GM12892 (cell line): Measurements from ENCODE around the gene TBATA.

Experiments used
- POLR2A ChIP-seq: IDR thresholded peaks from 2 replicates; pipeline ENCODE4 v1.6.1; 2011; ENCODE audit warnings: low read depth, low read length, control low read depth
- POLR2AphosphoS5 ChIP-seq: IDR thresholded peaks from 2 replicates; pipeline ENCODE4 v1.6.1; 2011; ENCODE audit warnings: low read depth, low read length, control low read depth
- TAF1 ChIP-seq: IDR thresholded peaks from 2 replicates; pipeline ENCODE4 v1.6.1; 2011; ENCODE audit warnings: low read depth, mild to moderate bottlenecking, control low read depth, low read length, borderline replicate concordance

GRCh38 chr10:70726909-70727495 lies 58.2 kb downstream of the TBATA start:
- no peak for TF ChIP-seq POLR2AphosphoS5
- TF ChIP-seq POLR2A: no peak
- no peak for TF ChIP-seq TAF1
